HT-29 (cell line): Measurements from ENCODE around the gene ATG9A. TPM values are rescaled to one million over a fixed set of nuclear protein-coding genes. Genes with fewer than 3 reads are reported as not detected.
A peak's percentile ranks its signal among the peaks of the same experiment; 100 is the strongest.

ENCODE experiments used
- DNase-seq: peaks from one replicate; pipeline ENCODE4 v3.0.0-alpha.2; 2015; ENCODE audit warnings: low spot score
- total RNA-seq: library from RNA; depleted of rRNA; stranded (reverse); fragments of >200 nt; shearing (Covaris generic); gene quantifications from 2 replicates; pipeline ENCODE4 v1.2.3, GENCODE V29; 2014

The ATG9A gene
- total RNA-seq, 1 experiment from 2014 or later, result 107 TPM

DNA sequence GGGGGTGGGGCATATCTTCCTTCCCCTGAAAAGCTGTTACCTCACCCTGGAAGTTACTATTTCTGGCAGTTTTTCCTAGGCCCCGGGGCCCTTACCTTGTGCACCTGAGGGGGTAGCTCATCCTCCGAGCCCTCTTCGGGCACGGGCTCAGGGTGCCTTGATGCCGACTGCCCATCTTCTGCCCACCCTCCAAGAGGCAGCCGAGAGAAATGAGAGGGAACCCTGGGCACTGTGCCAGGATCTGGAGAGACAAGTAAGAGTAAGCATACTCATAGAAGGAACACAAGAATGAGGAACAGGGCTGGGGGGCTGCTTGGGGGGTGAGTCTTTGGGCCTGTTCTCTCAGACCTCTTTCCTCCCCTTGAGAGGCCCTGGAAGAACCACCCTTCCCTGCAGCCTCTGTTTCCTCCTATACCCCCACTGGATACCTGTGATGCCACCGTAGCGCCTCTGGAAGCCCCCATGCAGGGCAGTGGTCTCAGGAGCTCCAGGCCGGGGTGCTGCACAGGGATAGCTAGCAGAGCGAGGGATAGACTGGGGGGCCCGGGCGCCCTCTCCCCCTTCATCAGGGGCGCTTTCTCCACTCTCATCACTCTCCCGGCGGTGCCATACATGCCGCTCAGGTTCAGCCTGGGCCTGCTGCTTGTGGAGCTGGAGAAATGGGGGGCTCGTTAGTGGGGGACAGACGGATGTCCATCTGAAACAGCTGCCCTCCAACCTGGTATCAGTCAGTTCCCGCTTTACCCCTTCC is 8.6 kb downstream of the ATG9A start:
- no peak for DNase-seq

DNA sequence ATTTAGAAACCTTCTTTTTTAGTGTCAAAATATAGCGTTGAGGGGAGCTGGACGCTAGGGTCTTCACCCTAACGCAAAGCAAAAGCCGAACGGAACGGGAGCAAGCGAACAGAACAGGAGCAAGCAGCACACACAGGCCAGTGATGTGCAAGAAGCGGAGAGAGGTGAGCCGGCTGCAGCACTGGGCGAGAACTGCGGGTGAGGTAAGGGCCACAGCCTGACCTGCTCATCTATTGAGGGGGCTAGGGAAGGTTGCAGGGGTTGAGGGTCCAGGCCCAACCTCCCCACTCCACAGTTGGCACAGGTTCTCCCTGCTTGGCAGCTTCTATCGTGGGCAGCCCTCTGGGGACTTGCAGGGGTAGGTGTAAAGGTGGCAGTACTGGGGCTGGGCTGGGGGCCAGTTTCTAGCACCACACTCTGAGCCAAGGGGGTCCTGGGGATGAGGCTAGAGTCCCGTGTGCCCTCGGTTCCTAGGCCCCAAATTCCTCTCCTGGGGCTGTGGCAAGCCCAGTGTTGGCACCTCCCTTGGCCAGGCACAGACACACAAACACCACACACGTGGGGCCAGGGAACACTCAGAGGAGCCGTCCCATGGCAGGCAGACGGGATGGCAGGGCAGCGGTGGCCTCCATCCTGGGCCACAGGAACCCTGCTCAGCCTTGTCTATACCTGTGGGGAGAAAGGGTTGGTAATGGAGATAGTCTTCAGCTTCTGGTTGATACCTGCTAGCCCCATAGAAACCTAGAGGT is 9.5 kb downstream of the ATG9A start:
- no peak for DNase-seq

DNA sequence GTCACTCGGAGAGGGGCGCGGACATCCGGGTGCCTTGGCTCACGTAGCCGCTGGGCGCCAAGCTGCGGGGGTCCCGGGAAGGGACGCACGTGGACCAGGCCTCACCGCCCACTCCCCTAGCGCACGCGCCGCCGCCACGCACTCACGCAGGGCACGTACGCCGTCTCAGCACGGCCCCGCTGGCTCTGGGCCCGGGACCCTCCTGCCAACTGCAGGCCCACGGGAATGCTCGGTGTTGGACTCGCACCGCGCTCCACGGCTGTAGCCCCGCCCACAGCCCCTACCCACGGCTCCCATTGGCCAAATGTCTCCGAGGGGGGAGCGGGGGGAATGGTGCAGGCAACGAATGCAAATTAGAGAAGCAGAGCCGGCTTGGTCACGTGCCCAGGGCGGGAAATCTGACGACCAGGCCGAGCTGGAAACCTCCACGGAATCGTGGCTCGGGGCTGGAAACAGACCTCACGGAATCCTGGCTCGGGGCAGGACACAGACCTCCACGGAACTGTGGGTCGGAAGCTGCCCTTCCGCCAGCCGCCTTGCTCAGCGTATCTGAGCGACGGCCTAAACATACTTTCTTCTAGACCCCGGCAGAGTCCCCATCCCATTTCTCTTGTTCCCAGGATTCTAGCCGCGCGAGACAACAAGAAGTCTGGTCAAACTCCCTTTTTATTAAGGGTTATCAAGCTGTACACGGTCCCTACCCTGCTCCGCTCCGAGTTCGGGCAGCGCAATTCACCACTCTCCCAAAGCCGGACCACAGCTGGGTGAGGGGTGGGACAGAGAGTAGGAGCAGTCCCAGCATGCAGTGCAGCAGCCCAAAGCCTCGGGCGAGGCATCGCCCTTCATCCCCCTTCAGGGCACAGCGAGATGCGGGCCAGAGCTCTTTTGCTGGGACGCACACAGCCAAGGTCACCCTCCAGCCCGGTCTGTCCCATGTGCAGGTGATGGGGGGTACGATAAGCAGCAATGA is 10.4 kb downstream of the ATG9A start, which contains the start of gene ABCB6:
Gene ABCB6, minus strand, starts transcription at position 227 of the 970 bp plus-strand sequence. CDS start 285 bp downstream, outside the sequence.
- DNase-seq, result peak; percentile 89

DNA sequence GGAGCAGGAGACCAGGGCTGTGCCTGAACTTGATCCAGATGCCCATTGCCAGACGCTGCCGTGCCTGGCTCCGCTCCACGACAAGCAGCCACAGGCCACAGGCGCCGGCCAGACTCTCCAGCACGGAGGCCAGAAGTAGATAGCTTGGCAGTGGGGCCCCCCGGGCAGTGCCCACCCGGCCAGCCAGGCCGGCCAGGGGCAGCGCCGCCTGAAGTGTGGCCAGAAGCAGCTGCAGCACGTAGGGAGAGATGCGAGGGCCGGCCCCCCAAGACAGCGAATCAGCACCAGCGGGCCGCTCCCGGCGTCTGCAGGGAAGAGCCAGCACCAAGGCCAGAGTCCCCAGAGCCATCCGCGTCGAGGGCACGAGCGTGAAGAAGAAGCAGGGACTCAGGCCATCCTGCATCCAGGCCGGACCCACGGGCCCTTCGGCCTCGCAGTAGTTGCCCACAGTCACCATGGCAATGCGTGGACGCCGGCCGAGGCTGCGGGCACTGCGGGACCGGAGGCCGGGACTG is 11.2 kb downstream of the ATG9A start:
- DNase-seq, result peak; percentile 72

DNA sequence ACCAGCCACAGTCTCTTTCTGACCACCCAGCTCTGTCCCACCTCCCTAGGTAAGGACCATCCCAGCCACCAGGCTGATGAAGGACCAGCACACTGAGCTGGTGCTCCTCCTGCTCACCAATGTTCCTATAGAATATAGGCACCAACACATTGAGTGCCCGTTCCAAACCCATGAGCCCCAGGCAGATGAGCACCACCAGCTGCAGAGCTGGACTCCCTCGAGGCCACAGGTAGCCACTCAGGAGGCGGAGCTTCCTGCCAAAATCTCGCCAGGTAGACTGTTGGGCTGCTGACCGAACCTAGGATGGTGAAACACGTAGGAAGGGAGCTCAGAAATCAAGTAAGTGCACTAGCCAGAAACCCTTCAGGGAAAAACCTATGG is 12.9 kb downstream of the ATG9A start:
- DNase-seq, result no peak

- DNase-seq, result peak; percentile 76
These were observed 13.4 kb downstream of the ATG9A start for GRCh38 chr2:219215871-219216534.

DNA sequence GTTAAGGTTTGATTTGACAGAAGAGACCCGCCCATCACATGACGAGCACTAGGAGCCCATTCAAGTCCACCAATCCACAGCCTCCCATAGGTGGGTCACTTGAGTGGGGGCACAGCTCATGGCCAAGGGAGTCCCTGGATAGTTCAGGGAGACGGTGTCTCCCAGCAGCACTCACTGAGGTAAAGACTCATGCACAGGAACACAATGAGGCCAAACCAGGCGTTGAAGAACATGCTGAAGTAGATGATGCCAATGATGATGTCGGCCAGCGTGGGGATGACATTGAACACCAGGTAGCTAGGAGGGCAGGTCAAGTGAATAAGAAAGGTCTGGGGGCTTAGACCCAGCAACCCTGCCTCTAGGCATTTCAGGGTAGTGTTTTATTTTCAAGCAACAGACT is 14.7 kb downstream of the ATG9A start:
- no peak for DNase-seq

DNA sequence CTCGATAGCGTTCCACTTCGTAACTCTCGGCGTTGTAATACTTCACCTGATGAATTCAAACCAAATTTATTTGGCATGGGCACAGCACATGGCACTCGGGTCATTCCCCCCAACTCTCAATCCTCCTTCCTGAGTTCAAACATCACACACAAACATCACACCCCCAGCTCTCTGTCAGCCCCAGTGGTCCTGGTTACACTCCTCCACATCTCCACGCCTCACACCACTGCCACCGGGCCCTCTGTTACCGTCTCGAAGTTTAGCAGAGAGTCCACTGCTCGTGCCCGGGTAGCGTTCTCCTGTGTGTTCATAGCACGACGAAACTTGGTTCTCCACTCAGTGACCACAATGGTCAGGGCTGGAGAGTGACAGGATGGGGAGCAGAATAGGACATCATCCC is 15.3 kb downstream of the ATG9A start:
- no peak for DNase-seq

DNA sequence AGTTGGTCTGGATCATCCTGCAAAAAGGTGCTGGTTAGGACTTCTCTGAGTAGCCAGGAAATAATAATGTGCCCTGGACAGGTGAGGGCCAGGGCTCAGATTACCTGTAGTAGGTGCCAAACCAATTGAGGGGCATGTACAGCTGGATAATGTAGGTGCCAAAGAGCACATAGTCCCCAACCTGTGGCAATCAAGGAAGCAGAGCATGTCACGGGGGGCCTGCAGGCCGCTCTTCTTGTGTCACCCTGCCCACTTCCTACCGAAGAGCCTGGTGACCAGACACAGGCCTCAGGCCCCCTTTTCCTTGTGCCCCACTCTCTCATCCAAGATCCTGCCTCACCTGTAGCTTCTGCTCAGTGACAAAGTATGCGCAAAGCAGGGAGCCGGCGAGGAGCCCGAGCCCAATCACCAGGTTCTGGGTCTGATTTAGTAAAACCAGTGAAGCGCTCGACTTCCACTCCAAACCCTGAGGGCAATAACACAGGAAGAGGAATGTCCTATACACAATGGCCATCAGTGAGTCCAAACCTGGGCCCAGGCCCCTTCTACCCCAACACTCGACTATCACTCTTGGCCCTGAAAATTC is 15.9 kb downstream of the ATG9A start:
- no peak for DNase-seq

- DNase-seq, result no peak
These were observed 16.4 kb downstream of the ATG9A start for GRCh38 chr2:219213026-219213415.

GRCh38 chr2:219210886-219211362 is 18.5 kb downstream of the ATG9A start:
- no peak for DNase-seq

DNA sequence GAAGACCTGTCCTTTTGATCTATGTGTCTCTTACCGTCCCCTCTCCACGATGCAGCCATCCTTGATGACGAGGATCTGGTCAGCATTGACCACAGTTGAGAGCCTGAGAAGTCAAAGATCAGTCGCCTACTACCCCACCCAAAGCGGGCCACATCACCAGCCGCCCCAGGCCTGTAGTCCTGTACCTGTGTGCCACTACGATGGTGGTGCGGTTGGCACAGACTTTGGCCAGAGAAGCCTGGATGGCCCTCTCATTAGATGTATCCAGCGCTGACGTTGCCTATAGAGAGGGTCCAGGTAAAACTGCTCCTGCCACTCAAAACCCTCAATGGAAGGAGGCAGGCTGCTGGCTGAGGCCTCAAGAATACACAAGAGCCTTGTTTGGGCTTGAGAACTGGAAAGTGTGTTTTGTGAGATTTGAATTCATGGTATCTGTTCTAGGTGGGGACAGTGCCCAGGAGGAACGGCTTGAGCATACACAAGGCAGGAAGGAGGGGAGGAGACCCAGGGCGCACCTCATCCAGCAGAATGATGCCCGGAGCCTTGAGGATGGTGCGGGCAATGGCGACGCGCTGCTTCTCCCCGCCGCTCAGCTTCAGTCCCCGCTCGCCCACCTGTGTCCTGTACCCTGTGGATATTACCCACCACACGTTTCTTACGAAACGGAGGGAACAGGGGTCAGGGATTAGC is 19.1 kb downstream of the ATG9A start:
- no peak for DNase-seq

- no peak for DNase-seq
These were observed 19.9 kb downstream of the ATG9A start for GRCh38 chr2:219209236-219210195.

DNA sequence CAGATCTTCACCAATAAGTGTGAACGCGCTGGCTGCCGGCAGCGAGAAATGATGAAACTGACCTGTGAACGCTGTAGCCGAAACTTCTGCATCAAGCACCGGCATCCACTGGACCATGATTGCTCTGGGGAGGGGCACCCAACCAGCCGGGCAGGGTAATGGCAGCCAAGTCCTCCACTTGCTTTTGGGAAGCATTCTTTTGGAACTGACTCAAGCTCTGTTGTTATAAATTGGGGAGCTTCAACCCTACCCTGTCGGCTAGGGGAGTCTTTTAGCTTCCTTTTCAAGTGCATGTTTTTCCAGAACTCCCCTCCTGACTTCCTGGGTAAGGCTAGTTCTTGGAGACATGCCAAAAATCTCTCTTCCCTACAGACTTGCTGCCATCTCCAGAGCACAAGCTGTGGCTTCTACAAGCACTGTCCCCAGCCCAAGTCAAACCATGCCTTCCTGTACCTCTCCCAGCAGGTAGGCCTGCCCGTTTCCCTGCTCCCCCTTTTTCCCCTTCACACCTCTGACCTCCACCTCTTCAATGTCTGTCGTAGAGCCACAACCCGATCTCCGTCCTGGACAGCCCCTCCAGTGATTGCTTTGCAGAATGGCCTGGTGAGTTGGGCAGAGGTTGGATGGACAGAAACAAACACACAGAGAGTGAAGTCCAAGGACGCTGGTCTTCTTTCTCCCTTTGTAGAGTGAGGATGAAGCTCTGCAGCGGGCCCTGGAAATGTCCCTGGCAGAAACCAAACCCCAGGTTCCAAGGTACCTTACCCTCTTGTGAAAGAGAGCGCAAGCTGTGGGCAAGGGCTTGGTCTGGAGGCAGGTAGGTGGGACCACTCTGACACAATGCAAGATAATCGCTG is 21.3 kb downstream of the ATG9A start:
- peak; percentile 46 for DNase-seq

DNA sequence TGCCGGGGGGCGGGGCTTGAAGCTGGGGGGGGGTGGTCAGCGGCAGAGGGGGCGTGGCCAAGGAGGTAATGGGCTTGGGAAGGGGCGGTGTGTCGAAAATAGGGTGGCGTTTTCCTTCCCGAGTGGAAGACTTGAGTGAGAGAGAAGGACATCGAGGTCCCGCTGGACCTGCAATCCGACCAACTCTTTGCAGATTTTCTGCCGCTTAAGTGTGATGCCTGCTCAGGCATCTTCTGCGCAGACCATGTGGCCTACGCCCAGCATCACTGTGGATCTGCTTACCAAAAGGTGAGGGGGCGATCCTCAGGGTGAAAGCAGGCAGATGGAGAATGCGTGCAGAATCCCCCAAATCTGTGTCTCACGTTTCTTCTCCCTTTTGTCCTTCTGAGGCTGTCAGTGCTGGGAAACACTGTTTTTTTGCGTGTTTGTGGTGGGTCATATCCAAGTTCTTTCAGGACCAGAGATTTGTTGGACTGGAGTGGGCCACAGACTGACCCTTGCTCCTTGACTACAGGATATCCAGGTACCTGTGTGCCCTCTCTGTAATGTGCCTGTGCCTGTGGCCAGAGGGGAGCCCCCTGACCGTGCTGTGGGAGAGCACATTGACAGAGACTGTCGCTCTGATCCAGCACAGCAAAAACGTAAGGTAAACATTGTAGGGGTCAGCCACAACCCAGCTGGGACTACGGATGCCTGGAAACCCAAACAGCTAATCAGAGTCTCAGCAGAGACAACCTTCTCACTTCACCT is 22.1 kb downstream of the ATG9A start:
- DNase-seq, result no peak

DNA sequence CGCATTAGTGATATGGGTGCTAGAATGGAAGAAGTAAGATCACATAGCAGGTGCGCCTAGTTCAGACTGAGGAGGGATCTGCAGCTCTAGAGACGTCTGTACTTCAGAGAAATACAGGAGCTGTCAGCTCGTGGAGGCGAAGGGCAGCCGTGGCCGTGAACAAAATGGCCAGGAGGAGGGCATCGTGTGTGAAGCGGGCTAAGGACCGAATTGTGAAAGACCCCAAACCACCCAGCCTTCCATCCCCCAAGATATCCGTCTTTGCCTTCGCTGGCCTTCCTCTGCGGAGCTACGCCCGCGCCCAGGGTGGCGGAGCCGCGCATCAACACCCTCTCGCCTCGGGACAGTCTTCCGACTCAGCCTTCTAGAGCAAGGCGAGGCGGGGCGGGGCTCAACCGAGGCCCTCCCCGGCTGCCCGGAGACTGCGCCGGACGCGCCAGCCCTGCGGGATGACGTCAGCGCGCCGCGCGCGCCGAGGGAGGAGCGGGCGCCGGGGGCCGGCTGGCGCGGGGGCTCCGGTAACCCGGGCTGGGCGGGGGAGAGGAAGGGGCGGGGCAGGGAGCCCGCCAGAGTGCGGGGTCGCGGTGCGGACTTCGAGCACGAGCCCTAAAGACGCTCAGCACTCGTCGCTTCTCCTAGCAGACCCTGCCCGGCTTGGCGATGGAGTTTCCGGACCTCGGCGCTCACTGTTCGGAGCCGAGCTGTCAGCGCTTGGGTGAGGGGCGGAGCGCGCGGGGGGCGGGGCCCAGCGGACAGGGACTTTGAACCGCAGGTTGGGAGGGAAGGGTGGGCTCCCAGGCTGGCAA is 22.9 kb downstream of the ATG9A start, which contains the start of gene ZFAND2B:
Gene ZFAND2B, plus strand, starts transcription at position 455 of the 806 bp plus-strand sequence. Its CDS starts 206 bp downstream, at position 661.
- DNase-seq, result peak; percentile 92
